GM12801 (cell line): ENCODE results near the gene NANOGP8.

Experiments used
- CTCF ChIP-seq: IDR thresholded peaks from one replicate; pipeline ENCODE4 v1.5.1; 2011; ENCODE audit warnings: control low read depth; ENCODE audit not compliant: insufficient read length; ENCODE audit errors: extremely low read depth

The NANOGP8 gene

GRCh38 chr15:35047996-35048395, 37.1 kb downstream of the NANOGP8 start:
- TF ChIP-seq CTCF = no peak

- no peak for TF ChIP-seq CTCF
Measured at GRCh38 chr15:35047528-35047927, 37.6 kb downstream of the NANOGP8 start.

- TF ChIP-seq CTCF = no peak
Measured at GRCh38 chr15:35043373-35044095, 41.6 kb downstream of the NANOGP8 start.

GRCh38 chr15:35040339-35041255, 44.5 kb downstream of the NANOGP8 start:
- TF ChIP-seq CTCF = no peak

- no peak for TF ChIP-seq CTCF
Measured at GRCh38 chr15:35038626-35039451, 46.3 kb downstream of the NANOGP8 start.
